Rectal smooth muscle tissue (tissue), 1 donor: Measurements from ENCODE around the gene CAPZB.
A peak's percentile ranks its signal among the peaks of the same experiment; 100 is the strongest.

Experiments used
- H3K27ac ChIP-seq: one replicate; pipeline ENCODE4 v1.7.0; 2013; ENCODE audit warnings: low read depth, low read length, inconsistent platforms
- H3K27me3 ChIP-seq: one replicate; pipeline ENCODE4 v1.7.0; 2013; ENCODE audit warnings: low read length; ENCODE audit not compliant: control insufficient read depth, insufficient read depth
- H3K36me3 ChIP-seq: one replicate; pipeline ENCODE4 v1.7.0; 2013; ENCODE audit warnings: low read length; ENCODE audit not compliant: control insufficient read depth, insufficient read depth
- H3K4me1 ChIP-seq: one replicate; pipeline ENCODE4 v1.7.0; 2013; ENCODE audit warnings: low read length; ENCODE audit not compliant: control insufficient read depth, insufficient read depth
- H3K4me3 ChIP-seq: one replicate; pipeline ENCODE4 v1.7.0; 2013; ENCODE audit warnings: low read length
- H3K9ac ChIP-seq: one replicate; pipeline ENCODE4 v1.7.0; 2013; ENCODE audit warnings: low read length

The CAPZB gene

GRCh38 chr1:19477284-19478249, 7.8 kb downstream of the CAPZB start:
- Histone ChIP-seq H3K27ac (peak overlapping the region; percentile 53), H3K9ac (no peak overlapping the region), H3K27me3 (no peaks in the 10 kb centered on the region), H3K4me1 (peaks cover 57% of the 10 kb centered on the region), H3K36me3 (peaks cover 3% of the 10 kb centered on the region), H3K4me3 (peak overlapping the region; percentile 41)

- Histone ChIP-seq H3K36me3 (peaks cover 3% of the 10 kb centered on the region), H3K9ac (peak overlapping the region; percentile 18), H3K27me3 (no peaks in the 10 kb centered on the region), H3K4me1 (peaks cover 53% of the 10 kb centered on the region), H3K27ac (peak overlapping the region; percentile 53), H3K4me3 (peak overlapping the region; percentile 41)
Observed at GRCh38 chr1:19476450-19477190, 8.7 kb downstream of the CAPZB start.

GRCh38 chr1:19475296-19475695, 10.0 kb downstream of the CAPZB start:
- H3K27ac ChIP-seq: no peak overlapping the region
- H3K4me3 ChIP-seq: no peak overlapping the region
- H3K9ac ChIP-seq: no peak overlapping the region
- H3K27me3 ChIP-seq: no peaks in the 10 kb centered on the region
- H3K36me3 ChIP-seq: peaks cover 3% of the 10 kb centered on the region
- H3K4me1 ChIP-seq: peaks cover 40% of the 10 kb centered on the region

GRCh38 chr1:19472174-19472573, 13.2 kb downstream of the CAPZB start:
- no peak overlapping the region for H3K27ac ChIP-seq
- H3K4me1 ChIP-seq: peaks cover 34% of the 10 kb centered on the region
- no peak overlapping the region for H3K4me3 ChIP-seq
- H3K9ac ChIP-seq: no peak overlapping the region
- H3K27me3 ChIP-seq: no peaks in the 10 kb centered on the region
- no peaks in the 10 kb centered on the region for H3K36me3 ChIP-seq

GRCh38 chr1:19469004-19469403, 16.3 kb downstream of the CAPZB start:
- Histone ChIP-seq H3K27ac (peak overlapping the region; percentile 45), H3K4me3 (peak overlapping the region; percentile 17), H3K9ac (no peak overlapping the region), H3K4me1 (peaks cover 20% of the 10 kb centered on the region), H3K27me3 (no peaks in the 10 kb centered on the region), H3K36me3 (no peaks in the 10 kb centered on the region)

GRCh38 chr1:19468397-19468956, 16.9 kb downstream of the CAPZB start:
- Histone ChIP-seq H3K36me3 (no peaks in the 10 kb centered on the region), H3K27ac (peak overlapping the region; percentile 45), H3K4me1 (peaks cover 20% of the 10 kb centered on the region), H3K4me3 (peak overlapping the region; percentile 17), H3K27me3 (no peaks in the 10 kb centered on the region), H3K9ac (no peak overlapping the region)

- Histone ChIP-seq H3K36me3 (no peaks in the 10 kb centered on the region), H3K27ac (no peak overlapping the region), H3K4me1 (peaks cover 25% of the 10 kb centered on the region), H3K4me3 (no peak overlapping the region), H3K9ac (no peak overlapping the region), H3K27me3 (no peaks in the 10 kb centered on the region)
Observed at GRCh38 chr1:19467199-19468187, 17.8 kb downstream of the CAPZB start.

GRCh38 chr1:19466112-19466561, 19.2 kb downstream of the CAPZB start:
- no peak overlapping the region for H3K4me3 ChIP-seq
- no peak overlapping the region for H3K9ac ChIP-seq
- H3K36me3 ChIP-seq: no peaks in the 10 kb centered on the region
- peak overlapping the region; percentile 45 for H3K27ac ChIP-seq
- no peaks in the 10 kb centered on the region for H3K27me3 ChIP-seq
- H3K4me1 ChIP-seq: peaks cover 28% of the 10 kb centered on the region

GRCh38 chr1:19465650-19466049, 19.7 kb downstream of the CAPZB start:
- no peaks in the 10 kb centered on the region for H3K27me3 ChIP-seq
- no peak overlapping the region for H3K9ac ChIP-seq
- peaks cover 29% of the 10 kb centered on the region for H3K4me1 ChIP-seq
- no peaks in the 10 kb centered on the region for H3K36me3 ChIP-seq
- peak overlapping the region; percentile 45 for H3K27ac ChIP-seq
- H3K4me3 ChIP-seq: no peak overlapping the region

GRCh38 chr1:19465123-19465522, 20.2 kb downstream of the CAPZB start:
- peaks cover 29% of the 10 kb centered on the region for H3K4me1 ChIP-seq
- H3K9ac ChIP-seq: no peak overlapping the region
- H3K36me3 ChIP-seq: no peaks in the 10 kb centered on the region
- no peaks in the 10 kb centered on the region for H3K27me3 ChIP-seq
- no peak overlapping the region for H3K4me3 ChIP-seq
- H3K27ac ChIP-seq: peak overlapping the region; percentile 45

- H3K27ac ChIP-seq: no peak overlapping the region
- H3K9ac ChIP-seq: no peak overlapping the region
- H3K27me3 ChIP-seq: no peaks in the 10 kb centered on the region
- no peaks in the 10 kb centered on the region for H3K36me3 ChIP-seq
- H3K4me3 ChIP-seq: no peak overlapping the region
- peaks cover 27% of the 10 kb centered on the region for H3K4me1 ChIP-seq
Observed at GRCh38 chr1:19464696-19465095, 20.6 kb downstream of the CAPZB start.
